IPS-NIHi11 (cell line): ENCODE data around the gene LAMA2.
"Not testable (repeated sequence)": the region's sequence is repeated elsewhere in the genome, so short reads cannot be mapped to it uniquely, and the experiment has no call there.

ENCODE experiments used
- DNase-seq: peaks from one replicate; pipeline ENCODE4 v3.0.0; 2012; ENCODE audit warnings: mixed read lengths, low spot score

Gene LAMA2

DNA sequence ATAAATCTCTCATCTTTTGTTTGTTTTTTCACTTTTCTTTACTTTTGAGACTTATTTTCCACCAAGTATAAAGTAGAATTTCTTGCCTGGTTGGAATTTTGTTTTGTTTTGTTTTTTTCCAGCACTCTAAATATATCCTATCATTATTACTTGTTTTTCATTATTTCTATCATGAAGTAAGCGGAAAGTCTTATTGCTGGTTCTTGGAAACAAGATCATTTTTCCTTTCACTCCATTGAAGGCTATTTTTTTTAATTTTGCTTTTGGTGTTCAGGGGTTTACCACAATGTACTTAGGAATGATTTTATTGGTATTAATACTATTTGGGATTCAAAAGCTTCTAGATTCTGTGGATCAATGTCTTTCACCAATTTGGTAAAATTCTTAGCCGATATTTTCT lies 190.1 kb downstream of the LAMA2 start:
- DNase-seq: no peak

DNA sequence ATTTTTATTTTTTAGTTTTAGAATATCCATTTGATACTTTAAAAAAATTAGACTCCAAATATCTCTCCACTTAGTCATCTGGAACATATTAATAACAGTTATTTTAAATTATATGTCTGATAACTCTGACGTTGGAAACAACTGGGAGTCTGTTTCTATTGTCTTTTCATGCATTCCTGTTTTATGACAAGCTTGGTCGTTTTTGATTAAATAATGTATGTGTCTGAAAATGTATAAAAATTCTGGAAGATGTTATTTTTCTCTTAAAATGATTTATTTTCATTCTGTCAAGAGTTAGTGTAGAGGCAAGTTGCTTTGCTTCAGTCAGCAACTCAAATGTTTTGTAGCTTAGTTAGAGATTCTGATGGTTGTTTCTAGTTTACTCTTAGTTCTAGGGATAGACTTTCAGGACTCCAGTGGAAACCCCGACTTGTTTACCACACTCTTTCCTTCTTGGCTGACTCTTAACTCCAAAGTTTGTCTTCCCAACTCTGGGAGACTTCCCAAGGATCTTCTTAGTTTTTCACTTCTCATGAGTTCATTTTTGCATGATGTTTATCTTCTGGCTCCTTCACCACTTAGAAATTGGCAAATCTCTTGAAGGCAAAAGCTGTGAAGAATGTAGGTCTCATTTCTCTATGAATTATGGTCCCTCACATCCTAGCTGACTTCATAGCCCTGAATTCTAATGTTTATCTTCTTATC lies 190.9 kb downstream of the LAMA2 start:
- DNase-seq: no peak

DNA sequence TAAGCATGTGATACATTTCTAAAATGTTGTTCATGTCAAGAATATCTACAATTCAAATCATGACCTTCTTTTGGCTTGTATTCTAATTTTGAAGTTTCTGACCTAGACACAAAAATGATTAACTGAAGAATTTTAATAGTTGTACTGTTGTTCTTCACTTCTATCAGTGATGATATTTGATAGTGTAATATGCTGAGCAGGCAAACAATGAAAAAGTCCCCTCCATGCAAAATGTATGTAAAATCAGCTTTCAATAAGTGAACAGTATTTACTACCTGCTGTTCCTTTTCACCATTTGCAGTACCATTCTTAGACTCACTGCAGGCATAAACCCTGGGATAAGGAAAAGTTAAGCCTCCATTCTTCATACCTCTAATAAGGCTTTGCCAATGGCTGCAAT lies 201.5 kb downstream of the LAMA2 start:
- DNase-seq: no peak

DNA sequence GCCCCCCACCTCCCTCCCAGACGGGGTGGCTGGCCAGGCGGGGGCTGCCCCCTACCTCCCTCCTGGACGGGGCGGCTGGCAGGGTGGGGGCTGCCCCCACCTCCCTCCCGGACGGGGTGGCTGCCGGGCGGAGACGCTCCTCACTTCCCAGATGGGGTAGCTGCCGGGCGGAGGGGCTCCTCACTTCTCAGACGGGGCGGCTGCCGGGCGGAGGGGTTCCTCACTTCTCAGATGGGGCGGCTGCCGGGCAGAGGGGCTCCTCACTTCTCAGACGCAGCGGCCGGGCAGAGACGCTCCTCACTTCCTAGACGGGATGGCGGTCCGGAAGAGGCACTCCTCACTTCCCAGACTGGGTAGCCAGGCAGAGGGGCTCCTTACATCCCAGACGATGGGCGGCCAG lies 205.5 kb downstream of the LAMA2 start:
- not testable (repeated sequence) for DNase-seq

DNA sequence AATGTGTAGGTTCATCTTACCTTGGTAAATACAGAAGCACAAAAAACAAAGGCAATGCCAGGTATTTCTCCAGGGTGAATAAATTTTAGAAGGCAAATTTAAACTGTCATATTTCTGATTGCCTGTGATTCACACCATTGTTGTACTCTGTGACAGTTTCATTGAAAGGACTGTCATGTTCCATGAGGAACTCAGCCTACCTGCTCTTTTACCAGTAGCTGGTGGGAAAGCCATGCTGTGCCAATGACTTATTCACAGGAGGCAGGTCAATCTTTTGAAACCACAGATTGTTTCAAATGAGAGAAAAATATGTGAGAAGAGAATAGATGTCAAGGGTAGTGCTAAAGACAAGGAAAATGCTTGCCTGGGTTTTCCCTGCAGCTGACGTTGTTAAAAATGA lies 206.4 kb downstream of the LAMA2 start:
- DNase-seq: no peak

DNA sequence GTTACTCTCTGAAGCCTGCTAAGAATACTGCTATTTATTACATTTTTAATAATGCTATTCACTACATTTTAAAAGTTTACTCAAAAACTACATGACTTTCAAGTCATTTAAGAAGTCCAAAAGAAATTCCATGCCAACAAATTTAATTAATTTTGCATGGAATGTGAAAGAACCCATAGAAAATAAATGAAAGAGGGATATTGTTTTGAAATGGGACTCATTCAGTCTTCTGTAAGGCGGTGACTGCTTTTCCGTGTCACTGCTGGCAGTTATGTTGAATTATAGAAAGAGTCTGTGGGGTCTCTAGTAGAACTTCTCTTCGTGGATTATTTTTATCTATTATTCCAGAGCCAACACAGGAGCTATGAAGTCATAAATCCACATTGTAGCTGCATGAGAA lies 211.2 kb downstream of the LAMA2 start:
- no peak for DNase-seq

DNA sequence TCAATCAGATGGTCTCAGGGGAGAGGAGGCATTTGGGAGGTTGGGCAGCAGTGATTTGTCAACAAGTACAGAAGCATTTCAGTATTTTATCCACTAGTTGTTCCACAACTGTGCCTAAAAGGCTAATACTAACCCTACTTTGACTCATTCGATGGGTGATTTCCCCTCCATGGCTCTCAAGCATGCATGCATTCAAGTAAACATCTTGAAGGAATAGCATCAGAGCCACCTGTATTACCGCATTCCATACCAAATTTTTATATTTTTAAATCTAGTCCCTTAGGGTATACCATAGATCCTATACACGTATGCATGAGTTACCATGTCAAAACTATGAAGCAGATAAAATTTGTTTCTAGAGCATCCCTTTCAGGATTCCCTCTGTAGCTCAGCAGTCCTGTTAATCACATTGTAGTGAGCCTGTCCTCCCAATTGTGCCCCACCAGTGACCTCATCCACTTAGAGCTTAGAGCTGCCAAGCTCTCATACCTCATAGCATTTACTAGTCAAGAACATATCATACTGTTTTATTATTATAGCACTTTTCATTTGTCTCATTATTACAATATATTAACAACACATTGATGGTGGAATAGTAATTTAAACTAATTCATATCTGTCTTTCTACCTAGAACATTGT lies 213.8 kb downstream of the LAMA2 start:
- no peak for DNase-seq

DNA sequence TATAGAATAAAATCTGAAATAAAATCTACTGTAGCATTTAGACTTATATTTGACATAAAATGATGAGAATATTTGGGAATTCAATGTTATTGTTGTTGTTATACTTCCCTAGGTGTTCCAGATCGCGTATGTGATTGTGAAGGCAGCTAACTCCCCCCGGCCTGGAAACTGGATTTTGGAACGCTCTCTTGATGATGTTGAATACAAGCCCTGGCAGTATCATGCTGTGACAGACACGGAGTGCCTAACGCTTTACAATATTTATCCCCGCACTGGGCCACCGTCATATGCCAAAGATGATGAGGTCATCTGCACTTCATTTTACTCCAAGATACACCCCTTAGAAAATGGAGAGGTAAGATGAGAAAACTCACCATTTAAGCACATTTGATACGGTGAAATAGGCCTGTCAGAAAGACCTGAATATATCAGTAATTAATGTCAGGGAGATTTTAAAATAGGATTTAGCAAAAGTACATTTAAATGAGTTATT lies 215.2 kb downstream of the LAMA2 start:
- DNase-seq: no peak

DNA sequence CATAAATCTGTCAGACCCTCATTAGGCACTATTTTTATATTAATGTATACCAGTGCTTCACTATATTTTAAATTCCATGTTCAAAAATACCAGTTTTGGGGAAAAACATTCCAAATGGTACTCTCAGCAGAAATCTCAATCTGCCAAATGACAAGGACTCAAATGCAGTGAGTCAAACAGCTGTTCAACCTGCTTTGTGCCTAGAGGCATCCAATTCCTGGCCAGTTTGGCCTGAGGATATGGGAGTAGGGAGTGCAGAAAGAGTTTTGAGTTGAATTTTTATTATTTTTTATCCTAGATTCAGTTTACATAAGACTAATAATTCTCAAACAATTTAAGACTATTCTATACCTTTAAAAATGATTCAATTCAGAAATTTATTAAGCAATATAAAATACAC lies 216.8 kb downstream of the LAMA2 start:
- no peak for DNase-seq

DNA sequence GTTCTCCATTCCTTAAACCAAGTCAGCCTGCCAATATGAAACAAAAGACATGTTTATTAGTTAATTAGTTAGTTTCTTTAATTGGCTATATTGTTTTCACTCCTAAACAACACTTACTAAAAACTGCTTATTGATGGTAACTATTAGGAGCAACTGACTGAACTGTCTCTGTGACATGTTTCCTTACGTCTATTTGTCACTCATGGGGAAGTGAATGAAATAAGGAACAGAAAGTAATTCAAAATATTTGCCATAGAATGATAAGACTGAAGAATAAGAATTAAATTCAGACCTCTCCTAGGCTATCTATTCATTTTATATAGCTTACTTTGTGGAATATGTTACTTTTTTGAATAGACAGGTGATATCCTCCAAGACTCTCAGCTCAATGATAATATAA lies 217.2 kb downstream of the LAMA2 start:
- no peak for DNase-seq

DNA sequence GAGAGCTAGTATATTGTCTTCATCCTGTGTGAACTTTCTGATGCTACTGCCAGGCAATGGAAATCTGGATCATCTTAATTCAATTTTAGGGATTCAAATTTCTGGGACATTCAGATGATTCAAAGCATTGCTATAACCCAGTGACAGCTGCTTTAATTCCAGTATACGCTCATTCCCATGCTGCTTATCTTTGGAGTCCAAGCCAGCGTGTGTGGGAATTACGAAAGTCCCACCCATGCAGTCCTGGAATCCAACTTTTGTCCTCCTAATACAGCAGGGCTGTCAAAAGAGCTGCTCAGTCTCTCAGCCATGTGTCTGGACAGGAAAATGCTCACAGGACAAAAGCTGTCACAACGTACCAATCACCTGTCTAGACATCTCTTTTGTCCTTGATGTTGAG lies 219.8 kb downstream of the LAMA2 start:
- no peak for DNase-seq

DNA sequence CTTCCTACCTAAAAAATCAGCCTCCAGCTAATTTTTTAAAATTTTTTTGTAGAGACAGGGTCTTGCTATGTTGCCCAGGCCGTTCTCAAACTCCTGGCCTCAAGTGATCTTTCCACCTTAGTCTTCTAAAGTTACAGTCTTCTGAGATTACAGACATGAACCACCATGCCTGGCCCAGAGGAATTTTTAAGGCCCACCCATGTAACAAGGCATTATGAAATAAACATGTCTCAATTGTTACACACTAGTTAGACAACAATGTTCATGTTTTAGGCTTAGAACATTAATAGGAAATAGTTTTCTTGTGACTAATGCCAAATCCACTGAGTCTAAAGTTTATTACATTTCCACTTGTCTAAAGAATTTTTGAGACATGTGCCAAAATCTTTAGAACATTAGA lies 221.2 kb downstream of the LAMA2 start:
- no peak for DNase-seq

DNA sequence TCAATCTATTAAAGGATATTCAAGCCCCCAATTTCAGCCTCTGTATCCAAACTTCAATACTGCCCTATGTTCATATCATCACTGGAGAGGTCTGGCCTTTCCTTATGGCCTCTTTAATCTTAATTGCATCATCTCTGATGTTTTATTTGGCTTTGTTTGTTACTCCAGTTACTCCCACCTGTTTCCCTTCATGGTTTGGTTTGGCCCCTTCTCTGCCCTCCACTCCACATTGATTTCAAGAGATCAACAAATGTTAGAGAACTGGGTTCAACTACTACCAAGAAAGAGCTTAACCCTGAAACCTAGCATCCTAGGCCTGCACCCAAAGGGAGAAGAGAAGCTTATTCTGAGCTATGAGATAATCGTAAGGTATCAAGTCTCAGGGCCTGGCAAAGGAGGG lies 221.6 kb downstream of the LAMA2 start:
- no peak for DNase-seq

DNA sequence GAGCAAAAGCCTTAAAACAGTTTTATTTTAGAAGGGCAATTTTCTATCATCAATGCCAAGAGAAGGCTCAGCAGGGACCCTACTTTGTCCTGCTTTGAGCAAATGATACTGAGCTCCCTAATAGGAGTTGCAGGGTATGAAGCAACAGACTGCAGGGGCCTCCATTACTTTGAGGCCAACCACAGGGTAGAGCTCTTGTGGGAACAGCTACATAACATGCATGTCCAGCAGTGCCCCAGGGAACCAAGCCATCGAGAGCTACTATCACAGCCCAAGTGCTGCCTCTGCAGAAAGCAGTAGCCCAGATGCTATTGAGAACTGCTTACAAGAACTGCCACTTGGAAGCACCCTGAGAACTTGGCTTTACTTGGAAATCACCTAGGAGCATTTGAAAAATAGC lies 222.1 kb downstream of the LAMA2 start:
- DNase-seq: no peak

DNA sequence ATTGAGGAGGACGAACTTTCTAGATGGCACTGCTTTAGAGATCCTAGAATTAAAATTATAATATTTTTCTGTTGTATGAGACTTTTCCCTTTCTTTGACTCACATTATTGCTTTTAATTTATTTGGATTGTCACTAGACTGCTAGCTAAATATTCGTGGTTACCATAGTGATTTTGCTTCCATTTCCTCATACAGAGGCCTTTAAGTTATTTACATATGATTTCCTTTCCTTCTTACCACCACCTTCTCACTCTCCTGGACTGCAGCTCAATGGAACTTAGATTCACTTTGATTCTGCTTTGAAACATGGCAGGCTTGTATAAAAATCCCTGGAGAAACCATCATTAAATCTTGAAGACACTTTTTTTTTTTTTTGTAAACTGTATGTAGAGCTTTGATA lies 222.9 kb downstream of the LAMA2 start:
- DNase-seq: no peak

DNA sequence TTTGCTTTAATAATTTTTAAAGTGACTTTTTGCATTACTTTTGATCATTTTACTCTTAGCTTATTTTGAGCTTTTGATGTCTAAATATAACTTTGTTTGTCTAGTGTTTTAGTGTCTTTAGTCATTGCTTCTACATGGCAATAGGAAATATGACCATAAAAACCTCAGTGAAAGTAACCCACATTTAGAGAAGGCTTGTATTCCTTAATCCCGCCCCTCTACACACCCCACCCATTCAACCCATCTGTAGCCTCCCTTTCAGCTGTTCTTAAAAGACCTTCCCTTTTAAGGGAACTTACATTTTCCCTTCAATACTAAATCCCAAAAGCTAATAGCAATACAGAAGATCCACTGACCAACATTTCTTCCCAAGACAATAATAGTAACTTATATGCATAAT lies 225.4 kb downstream of the LAMA2 start:
- no peak for DNase-seq

DNA sequence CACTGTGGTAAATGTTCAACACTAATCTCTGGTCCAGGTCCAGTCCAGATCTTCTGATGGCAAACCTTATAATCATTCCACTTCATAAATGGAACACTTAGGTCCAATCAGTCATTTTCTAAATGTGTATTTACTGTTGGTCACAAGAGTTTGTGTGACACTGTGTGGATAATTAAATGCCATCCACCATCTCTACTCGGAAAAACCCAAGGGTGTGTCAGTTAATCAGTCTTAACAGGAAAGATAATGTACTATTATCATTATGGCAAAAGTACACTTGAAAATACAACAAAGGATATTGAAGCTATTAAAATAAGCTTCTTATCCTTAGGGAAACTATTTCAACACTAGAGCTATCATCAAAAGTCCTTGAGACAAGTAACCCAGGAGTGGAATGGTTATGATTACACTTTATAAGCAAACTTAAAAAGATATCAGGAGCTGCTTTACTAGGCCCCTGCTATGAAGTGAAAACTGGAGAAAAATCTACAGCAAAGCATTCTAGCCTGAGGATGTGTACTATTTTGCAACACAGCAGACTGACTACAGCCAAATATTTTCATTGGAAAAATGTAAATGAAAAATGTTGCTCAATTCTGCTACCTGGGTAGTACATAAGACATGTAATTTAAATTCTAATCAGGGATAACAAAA lies 227.9 kb downstream of the LAMA2 start:
- no peak for DNase-seq

DNA sequence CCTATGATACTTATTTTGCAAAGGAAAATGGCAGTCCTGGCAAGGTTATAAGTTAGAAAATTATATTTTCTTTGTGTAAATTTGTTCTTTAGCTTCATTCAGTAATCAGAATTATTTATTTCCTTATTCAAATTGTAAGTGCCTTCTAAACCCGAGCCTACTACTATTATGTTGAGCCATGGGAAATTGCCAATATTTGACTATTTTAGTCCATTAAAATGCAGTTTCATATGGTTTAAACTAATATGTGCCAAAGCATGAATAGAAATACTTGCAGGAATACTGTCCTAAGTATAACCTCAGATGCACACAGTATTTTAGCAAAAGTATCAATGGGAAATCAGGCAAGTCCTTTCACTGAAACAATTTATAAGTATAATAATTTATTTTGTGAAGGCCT lies 228.4 kb downstream of the LAMA2 start:
- no peak for DNase-seq

DNA sequence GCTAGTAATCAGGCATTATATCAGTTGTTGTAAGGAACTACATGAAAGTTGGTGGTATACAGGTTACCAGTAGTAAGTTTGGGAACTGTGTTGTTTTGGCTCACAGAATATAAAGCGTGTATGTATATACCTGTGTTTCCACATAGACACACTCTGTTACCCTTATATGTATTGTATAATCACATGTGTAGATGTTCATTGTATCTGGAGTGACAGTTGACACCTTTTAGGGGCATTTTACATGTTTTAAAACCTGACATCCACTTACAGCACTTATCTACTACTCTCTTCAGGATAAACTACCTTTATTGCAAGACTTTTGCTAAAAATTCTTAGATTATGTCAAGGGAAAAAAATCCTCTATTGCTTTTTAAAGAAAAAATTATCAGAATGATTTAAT lies 228.9 kb downstream of the LAMA2 start:
- no peak for DNase-seq

DNA sequence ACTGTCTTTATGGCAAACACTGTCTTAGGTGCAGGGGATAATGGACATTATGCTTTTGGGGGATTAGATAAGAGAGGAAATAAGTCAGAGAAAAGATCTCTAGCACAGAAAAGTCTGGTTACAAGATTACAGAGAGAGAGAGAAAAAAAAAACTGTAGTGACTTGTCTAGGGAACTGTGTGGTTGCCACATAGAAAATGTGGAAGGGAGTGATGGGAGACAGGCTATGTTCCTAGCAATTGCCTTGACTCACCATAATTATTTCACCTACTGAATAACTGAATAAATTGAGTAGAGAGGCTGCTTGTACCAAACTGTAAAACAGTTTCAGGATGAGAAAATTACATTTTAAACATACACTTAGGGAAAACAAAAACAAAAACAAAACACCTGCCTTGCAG lies 229.7 kb downstream of the LAMA2 start:
- no peak for DNase-seq

DNA sequence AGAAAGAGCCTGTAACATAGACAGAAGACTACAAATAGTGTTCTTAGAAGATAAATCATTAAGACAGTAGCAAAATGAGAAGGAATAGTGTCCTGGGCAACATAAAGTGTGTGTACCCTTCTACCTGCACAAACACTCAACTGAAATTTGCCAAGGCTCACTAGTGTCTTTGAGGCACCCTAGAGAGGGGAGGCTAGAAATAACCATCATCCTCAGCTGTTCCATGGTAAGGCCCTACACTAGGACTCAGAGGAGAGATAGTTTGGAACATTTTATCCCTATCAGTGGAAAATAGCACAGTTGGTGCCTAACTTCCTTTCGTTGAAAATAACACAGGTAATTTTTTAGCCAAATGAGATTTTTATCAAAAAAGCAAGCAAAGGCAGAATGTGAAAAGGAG lies 230.7 kb downstream of the LAMA2 start:
- no peak for DNase-seq

DNA sequence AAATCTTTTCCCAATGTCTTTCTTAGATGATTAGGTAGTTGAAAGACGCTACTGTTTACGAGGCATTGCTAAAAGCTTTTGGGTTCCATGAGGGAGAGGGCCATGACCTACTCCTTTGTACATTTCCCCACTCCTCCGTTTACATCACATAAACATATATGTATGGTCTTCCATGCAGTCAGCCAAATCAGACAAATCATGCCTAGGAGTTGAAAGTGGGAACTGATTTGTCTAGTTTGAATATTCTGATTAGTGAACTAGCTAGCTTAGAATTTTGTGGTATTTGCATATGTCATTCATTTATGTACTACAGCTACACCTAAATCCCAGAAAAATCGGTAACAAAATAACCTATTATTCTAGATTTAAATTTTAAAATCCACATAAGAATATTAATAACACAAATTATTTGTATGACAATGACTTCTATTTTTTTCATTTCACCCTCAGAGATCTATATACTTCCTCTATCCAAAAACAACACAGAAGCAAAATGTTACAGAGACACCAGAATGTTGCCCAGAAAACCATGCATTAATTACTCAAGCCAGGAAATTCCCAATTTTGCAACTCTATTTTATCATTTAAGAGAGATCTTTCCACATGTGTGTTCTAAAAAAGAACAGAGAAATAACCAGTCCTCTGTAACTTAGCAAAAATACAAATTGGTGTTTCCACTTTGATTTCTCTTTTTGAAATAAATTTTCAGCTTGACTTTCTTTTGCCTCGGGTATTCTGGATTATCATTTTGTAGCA lies 231.9 kb downstream of the LAMA2 start:
- no peak for DNase-seq

DNA sequence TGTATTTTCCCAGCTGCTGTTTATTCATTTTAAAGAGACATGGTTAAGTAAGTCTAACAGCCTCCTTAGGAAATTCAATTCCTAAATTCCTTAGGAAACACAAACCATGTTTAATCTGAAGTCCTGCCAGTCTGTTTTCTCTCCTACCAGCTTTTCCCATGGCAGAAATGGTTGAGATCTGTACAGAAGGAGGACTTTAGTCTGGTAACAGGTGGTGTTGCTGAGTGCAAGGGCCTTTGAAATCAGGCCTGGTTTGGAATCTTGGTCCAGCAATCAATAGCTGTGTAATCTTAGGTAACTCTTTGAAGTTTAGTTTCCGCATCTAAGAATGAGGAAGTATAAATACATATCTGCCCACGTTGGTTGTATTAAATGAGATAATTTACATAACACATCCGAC lies 232.5 kb downstream of the LAMA2 start:
- no peak for DNase-seq
